T1000 (cell line): Measurements from ENCODE around the gene A4GNT.

ENCODE experiments used
- DNase-seq: peaks from one replicate; lab custom pipeline; 2025; ENCODE audit warnings: mixed read lengths; lab: John Stamatoyannopoulos, UW

Gene A4GNT

GRCh38 chr3:138078901-138079344 lies 53.3 kb downstream of the A4GNT start:
- DNase-seq: peak; percentile 68

GRCh38 chr3:138078096-138078495 lies 54.1 kb downstream of the A4GNT start:
- no peak for DNase-seq
